C4-2B (cell line): ENCODE data around the gene MAML3.

ENCODE experiments used
- H3K27ac ChIP-seq: fragments of 450-650 bp; 2 replicates; pipeline ENCODE4 v1.5.1; 2017
- CTCF ChIP-seq: fragments of 450-650 bp; conservative IDR thresholded peaks from 2 replicates; pipeline ENCODE4 v1.5.1; 2017; ENCODE audit warnings: mild to moderate bottlenecking
- ZFX ChIP-seq: fragments of 450-650 bp; IDR thresholded peaks from 2 replicates; pipeline ENCODE4 v1.6.1; 2017

The MAML3 gene

GRCh38 chr4:139800082-139800481 lies 353.9 kb downstream of the MAML3 start:
- no peak for TF ChIP-seq ZFX
- TF ChIP-seq CTCF = no peak
- H3K27ac ChIP-seq = no peak overlapping the region

- H3K27ac ChIP-seq = no peak overlapping the region
- no peak for TF ChIP-seq ZFX
- no peak for TF ChIP-seq CTCF
These were observed 354.4 kb downstream of the MAML3 start for GRCh38 chr4:139799615-139800014.

- H3K27ac ChIP-seq = no peak overlapping the region
- TF ChIP-seq CTCF (no peak), ZFX (no peak)
These were observed 355.5 kb downstream of the MAML3 start for GRCh38 chr4:139798456-139798855.

- no peak overlapping the region for H3K27ac ChIP-seq
- TF ChIP-seq ZFX (no peak), CTCF (no peak)
These were observed 356.7 kb downstream of the MAML3 start for GRCh38 chr4:139797287-139797686.

- H3K27ac ChIP-seq = no peak overlapping the region
- no peak for TF ChIP-seq ZFX
- no peak for TF ChIP-seq CTCF
These were observed 358.3 kb downstream of the MAML3 start for GRCh38 chr4:139795527-139796314.

- TF ChIP-seq ZFX (no peak), CTCF (no peak)
- H3K27ac ChIP-seq = no peak overlapping the region
These were observed 359.6 kb downstream of the MAML3 start for GRCh38 chr4:139794158-139794954.

GRCh38 chr4:139791681-139792080 lies 362.3 kb downstream of the MAML3 start:
- TF ChIP-seq CTCF (no peak), ZFX (no peak)
- H3K27ac ChIP-seq = no peak overlapping the region
